KMS-11 (cell line): ENCODE results near the gene PTPRF.

Source experiments
- H2AFZ ChIP-seq: fragments of 200-600 bp; sonication (generic); 2 replicates; pipeline ENCODE4 v1.6.1; 2016; ENCODE audit warnings: antibody characterized with exemption, mixed run types, low read depth
- H3K27ac ChIP-seq: fragments of 200-600 bp; sonication (generic); 2 replicates; pipeline ENCODE4 v1.6.1; 2016; ENCODE audit warnings: mild to moderate bottlenecking, mixed run types
- H3K27me3 ChIP-seq: fragments of 200-600 bp; sonication (generic); 2 replicates; pipeline ENCODE4 v1.6.1; 2017; ENCODE audit warnings: mild to moderate bottlenecking, low read depth, mixed run types, moderate library complexity; ENCODE audit not compliant: insufficient read depth
- H3K36me3 ChIP-seq: fragments of 200-600 bp; sonication (generic); 2 replicates; pipeline ENCODE4 v1.6.1; 2017; ENCODE audit warnings: mild to moderate bottlenecking, mixed run types; ENCODE audit not compliant: insufficient read depth
- H3K4me1 ChIP-seq: fragments of 200-600 bp; sonication (generic); 2 replicates; pipeline ENCODE4 v1.6.1; 2016; ENCODE audit warnings: mild to moderate bottlenecking, low read depth, mixed run types; ENCODE audit not compliant: poor library complexity, severe bottlenecking
- H3K4me2 ChIP-seq: fragments of 200-600 bp; sonication (generic); 2 replicates; pipeline ENCODE4 v1.7.0; 2016; ENCODE audit warnings: mild to moderate bottlenecking, mixed run types
- H3K4me3 ChIP-seq: fragments of 200-600 bp; sonication (generic); IDR thresholded peaks from 2 replicates; pipeline ENCODE4 v1.6.1; 2017; ENCODE audit warnings: low read depth, low read length, mixed read lengths; ENCODE audit not compliant: insufficient read depth
- H3K79me2 ChIP-seq: fragments of 200-600 bp; sonication (generic); 2 replicates; pipeline ENCODE4 v1.6.1; 2016; ENCODE audit warnings: low read depth, mixed run types; ENCODE audit not compliant: insufficient read depth
- H3K9ac ChIP-seq: fragments of 200-600 bp; sonication (generic); 2 replicates; pipeline ENCODE4 v1.6.1; 2016; ENCODE audit warnings: mild to moderate bottlenecking, mixed run types
- H4K20me1 ChIP-seq: fragments of 200-600 bp; sonication (generic); 2 replicates; pipeline ENCODE4 v1.6.1; 2016; ENCODE audit warnings: mild to moderate bottlenecking, mixed run types; ENCODE audit not compliant: insufficient read depth
- TF ChIP-seq, protein P1 (sequence below): fragments of 200-600 bp; sonication (generic); conservative IDR thresholded peaks from 2 replicates; pipeline ENCODE4 v1.6.1; 2017; ENCODE audit warnings: low read depth, mild to moderate bottlenecking, antibody characterized with exemption, low read length, moderate library complexity, mixed read lengths

PTPRF gene

DNA sequence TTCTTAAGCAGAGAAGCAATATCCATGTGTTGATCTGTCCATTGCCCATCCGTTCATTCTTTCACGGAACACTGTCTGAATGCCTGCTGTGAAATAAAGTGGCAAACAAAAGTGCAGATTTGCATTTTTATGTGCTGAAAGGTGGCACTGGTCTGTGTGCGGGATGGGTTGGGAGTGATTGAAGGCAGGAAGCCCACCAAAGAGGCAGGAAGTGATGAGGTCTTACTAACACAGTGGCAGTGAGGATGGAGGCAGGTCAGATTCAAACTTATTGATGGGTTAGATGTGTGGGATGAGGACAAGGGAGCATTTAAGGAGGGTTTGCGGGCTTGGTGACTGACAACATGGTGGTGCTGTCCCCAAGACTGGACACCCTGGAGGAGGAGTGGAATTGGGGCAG lies 8.3 kb downstream of the PTPRF start:
- no peak overlapping the region for H3K4me3 ChIP-seq
- no peaks in the 10 kb centered on the region for H4K20me1 ChIP-seq
- H3K79me2 ChIP-seq, result no peaks in the 10 kb centered on the region; the same call in 1 of the 2 replicates
- no peak overlapping the region for H3K27ac ChIP-seq
- TF ChIP-seq, protein P1, sequence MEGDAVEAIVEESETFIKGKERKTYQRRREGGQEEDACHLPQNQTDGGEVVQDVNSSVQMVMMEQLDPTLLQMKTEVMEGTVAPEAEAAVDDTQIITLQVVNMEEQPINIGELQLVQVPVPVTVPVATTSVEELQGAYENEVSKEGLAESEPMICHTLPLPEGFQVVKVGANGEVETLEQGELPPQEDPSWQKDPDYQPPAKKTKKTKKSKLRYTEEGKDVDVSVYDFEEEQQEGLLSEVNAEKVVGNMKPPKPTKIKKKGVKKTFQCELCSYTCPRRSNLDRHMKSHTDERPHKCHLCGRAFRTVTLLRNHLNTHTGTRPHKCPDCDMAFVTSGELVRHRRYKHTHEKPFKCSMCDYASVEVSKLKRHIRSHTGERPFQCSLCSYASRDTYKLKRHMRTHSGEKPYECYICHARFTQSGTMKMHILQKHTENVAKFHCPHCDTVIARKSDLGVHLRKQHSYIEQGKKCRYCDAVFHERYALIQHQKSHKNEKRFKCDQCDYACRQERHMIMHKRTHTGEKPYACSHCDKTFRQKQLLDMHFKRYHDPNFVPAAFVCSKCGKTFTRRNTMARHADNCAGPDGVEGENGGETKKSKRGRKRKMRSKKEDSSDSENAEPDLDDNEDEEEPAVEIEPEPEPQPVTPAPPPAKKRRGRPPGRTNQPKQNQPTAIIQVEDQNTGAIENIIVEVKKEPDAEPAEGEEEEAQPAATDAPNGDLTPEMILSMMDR, result no peak
- no peaks in the 10 kb centered on the region for H3K36me3 ChIP-seq
- H3K4me2 ChIP-seq, result no peak overlapping the region
- no peaks in the 10 kb centered on the region for H3K27me3 ChIP-seq
- no peak overlapping the region for H2AFZ ChIP-seq
- no peak overlapping the region for H3K9ac ChIP-seq
- H3K4me1 ChIP-seq, result no peaks in the 10 kb centered on the region

DNA sequence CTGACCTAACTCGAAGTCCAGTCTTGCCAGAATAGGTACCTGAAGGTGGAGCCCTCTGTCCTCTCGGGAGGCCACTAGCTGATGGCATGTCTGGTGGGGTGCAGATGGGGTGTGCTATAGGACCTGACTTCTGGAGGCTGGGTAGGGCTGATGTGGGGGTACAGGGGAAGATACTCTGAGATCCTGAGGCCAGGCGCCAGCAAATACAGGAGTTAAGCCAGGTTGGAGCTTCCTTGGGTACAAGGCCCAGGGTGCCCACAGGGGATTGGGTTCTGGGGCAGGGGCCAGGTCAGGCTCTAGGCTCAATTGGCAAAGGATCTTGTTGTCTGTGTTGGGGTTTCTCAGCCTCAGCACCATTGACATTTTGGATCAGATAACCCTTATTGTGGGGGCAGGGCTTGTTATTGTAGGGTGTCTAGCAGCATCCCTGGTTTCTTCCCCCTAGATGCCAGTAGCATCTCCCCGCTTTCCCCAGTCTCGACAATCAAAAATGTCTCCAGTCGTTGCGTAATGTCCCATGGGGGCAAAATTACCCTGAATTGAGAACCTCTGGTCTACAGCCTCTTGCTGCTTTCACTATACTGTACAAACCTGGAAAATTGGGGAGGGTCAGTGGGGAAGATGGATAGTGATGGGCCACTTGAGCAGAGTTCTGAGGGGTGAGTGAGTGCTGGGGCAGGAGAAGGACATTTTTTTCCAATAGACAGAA lies 9.2 kb downstream of the PTPRF start:
- Histone ChIP-seq H3K36me3 (no peaks in the 10 kb centered on the region), H4K20me1 (no peaks in the 10 kb centered on the region), H3K4me3 (no peak overlapping the region), H2AFZ (no peak overlapping the region), H3K79me2 (no peaks in the 10 kb centered on the region; the same call in 1 of the 2 replicates), H3K27me3 (no peaks in the 10 kb centered on the region), H3K4me1 (no peaks in the 10 kb centered on the region), H3K27ac (no peak overlapping the region), H3K9ac (no peak overlapping the region), H3K4me2 (no peak overlapping the region)
- TF ChIP-seq, protein P1, result no peak

DNA sequence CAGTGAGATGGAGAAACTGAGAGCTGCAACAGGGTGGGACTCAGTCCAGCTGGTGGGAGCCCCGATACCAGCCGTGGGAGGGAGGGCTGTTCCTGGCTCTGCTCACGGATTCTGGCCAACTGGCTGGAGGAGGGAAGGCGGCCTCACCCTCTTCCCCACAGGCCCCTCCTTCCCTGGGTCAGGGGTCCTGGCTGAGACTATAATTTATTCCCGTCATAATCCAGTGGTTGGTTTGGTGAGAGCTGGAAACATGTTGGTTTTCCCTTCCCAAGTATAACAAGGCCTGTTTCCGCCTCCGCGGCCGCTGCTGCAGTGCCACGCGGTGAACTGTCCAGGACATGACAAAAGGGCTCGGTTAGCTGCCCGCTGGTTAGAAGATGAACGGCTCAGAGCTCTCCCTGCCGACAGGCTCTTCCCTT lies 10.0 kb downstream of the PTPRF start:
- Histone ChIP-seq H3K4me3 (no peak overlapping the region), H2AFZ (no peak overlapping the region), H3K4me1 (no peaks in the 10 kb centered on the region), H3K4me2 (no peak overlapping the region), H3K27me3 (no peaks in the 10 kb centered on the region), H3K27ac (no peak overlapping the region), H4K20me1 (no peaks in the 10 kb centered on the region), H3K79me2 (no peaks in the 10 kb centered on the region; the same call in 1 of the 2 replicates), H3K36me3 (no peaks in the 10 kb centered on the region), H3K9ac (no peak overlapping the region)
- TF ChIP-seq, protein P1, result no peak

DNA sequence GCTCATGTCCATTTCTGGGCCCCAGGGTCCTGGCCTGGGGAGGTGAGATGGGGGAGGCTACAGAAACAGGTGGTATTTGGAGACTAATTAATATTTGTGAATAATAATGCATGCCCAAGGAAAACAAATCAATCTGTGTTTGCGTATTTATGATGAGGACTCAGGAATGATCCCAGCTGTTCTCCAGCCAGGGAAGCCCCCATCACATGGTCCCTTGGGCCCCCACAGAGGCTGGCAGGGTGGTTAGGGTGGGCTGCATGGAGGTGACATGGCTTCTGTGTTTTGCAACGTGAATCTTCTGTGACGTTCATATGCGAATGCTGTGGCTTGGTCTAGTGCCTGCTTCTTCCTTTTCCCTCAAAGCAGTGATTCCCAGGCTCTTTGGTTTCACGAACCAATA lies 10.5 kb downstream of the PTPRF start:
- Histone ChIP-seq H3K9ac (no peak overlapping the region), H3K4me1 (no peaks in the 10 kb centered on the region), H3K4me2 (no peak overlapping the region), H3K36me3 (no peaks in the 10 kb centered on the region), H4K20me1 (no peaks in the 10 kb centered on the region), H2AFZ (no peak overlapping the region), H3K4me3 (no peak overlapping the region), H3K27me3 (no peaks in the 10 kb centered on the region), H3K79me2 (no peaks in the 10 kb centered on the region; the same call in 1 of the 2 replicates), H3K27ac (no peak overlapping the region)
- TF ChIP-seq, protein P1, result no peak
